ENCODE data around the gene GOLIM4. TPM values are rescaled to one million over a fixed set of nuclear protein-coding genes. Genes with fewer than 3 reads are reported as not detected.
A peak's percentile ranks its signal among the peaks of the same experiment; 100 is the strongest.

GOLIM4 gene
- total RNA-seq, 1 donor from 2014 or later, result 26.1 TPM

DNA sequence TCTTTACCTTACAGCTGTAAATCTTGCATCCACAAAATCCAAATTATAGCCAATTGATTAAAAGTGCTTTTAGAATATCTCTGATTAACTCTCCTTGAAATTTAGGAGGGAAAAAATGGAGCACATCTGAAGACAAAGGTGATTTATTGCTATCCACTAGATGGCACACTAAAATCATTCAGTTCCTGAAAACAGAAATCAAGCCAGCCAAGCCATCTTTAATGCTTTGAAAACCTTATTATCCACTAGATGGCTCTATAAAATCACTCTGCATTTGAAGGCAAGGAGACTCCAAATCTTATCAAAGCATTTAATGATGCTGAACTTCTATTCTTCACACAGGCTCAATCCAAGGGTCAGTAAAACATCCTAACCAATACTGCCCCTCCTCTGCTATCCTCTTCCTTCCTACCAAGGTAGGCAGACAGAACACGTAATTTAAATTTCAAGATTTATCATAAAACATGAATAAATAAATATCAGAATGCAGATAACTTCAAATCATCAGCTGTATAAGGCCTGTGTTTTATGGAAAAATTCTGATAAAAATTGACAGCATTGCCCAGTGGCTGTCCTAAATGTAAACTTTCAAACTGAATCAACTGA lies 48.4 kb downstream of the GOLIM4 start:
- DNase-seq (ENCODE audit: low read depth), result peak; percentile 86
- no peak for FAIRE-seq

DNA sequence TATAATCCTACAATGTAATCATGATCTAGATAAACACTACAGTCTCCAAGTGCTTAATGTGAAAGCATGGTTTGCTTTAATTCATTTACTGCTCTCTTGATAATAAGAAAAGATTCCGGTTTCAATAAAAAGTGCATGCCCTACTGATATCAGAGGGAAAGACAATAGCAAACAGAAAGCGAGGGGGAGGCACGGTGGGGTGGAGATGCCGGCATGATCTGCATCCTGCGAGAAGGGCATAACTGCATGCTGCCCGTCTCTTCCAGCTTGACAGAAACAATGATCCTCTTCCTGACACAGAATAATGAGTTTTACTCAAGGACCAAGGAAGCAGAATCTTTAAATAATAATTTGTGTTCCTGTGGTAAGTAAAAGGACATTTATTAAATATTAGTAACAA lies 51.7 kb downstream of the GOLIM4 start:
- H3K4me3 ChIP-seq (ENCODE audit: low read depth, low read length), result no peak overlapping the region
- TF ChIP-seq, protein P1, sequence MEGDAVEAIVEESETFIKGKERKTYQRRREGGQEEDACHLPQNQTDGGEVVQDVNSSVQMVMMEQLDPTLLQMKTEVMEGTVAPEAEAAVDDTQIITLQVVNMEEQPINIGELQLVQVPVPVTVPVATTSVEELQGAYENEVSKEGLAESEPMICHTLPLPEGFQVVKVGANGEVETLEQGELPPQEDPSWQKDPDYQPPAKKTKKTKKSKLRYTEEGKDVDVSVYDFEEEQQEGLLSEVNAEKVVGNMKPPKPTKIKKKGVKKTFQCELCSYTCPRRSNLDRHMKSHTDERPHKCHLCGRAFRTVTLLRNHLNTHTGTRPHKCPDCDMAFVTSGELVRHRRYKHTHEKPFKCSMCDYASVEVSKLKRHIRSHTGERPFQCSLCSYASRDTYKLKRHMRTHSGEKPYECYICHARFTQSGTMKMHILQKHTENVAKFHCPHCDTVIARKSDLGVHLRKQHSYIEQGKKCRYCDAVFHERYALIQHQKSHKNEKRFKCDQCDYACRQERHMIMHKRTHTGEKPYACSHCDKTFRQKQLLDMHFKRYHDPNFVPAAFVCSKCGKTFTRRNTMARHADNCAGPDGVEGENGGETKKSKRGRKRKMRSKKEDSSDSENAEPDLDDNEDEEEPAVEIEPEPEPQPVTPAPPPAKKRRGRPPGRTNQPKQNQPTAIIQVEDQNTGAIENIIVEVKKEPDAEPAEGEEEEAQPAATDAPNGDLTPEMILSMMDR (IDR thresholded peaks at IDR 0.05; ENCODE audit: insufficient read depth, low read length, severe bottlenecking), result no peak
- peaks cover 3% of the 10 kb centered on the region for H3K36me3 ChIP-seq (ENCODE audit: control insufficient read depth, insufficient read depth, low read length)
- H3K27me3 ChIP-seq (ENCODE audit: control insufficient read depth, insufficient read depth, low read length), result no peaks in the 10 kb centered on the region
- no peak for DNase-seq (ENCODE audit: low read depth)
- FAIRE-seq, result no peak

More for the DNA sequence above, 48.4 kb downstream of the GOLIM4 start:
- H3K36me3 ChIP-seq (ENCODE audit: control insufficient read depth, insufficient read depth, low read length), result peaks cover 3% of the 10 kb centered on the region
- TF ChIP-seq, protein P1 (IDR thresholded peaks at IDR 0.05; ENCODE audit: insufficient read depth, low read length, severe bottlenecking), result peak; percentile 66
- H3K27me3 ChIP-seq (ENCODE audit: control insufficient read depth, insufficient read depth, low read length), result no peaks in the 10 kb centered on the region
- H3K4me3 ChIP-seq (ENCODE audit: low read depth, low read length), result no peak overlapping the region

DNA sequence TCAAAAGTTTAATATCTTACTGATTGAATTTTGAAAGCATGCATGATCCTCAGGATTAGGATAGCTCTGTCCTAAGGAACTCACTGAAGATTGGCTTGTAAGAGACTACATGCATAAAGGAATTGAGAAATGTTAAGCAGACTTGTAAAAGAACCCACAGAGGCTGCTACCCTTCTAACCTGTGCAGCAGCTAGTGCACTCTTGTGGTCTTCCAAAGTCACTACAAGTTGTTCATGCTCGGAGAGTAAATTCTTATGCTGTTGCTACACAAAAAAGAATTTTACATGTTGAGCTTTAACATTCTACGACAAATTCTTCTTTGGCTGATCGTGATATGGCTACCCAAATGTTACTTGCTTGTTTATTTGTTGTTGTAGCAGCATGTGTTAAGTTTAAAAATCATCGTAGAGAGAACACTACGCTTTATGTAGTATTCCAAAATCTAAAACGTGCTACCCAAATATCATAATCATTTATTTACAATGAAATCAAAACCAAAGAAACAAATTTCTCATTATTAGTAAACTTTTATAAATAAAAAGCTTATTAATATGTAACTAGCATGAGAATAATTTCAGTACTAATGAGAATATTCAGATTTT lies 55.0 kb downstream of the GOLIM4 start:
- no peak overlapping the region for H3K4me3 ChIP-seq (ENCODE audit: low read depth, low read length)

DNA sequence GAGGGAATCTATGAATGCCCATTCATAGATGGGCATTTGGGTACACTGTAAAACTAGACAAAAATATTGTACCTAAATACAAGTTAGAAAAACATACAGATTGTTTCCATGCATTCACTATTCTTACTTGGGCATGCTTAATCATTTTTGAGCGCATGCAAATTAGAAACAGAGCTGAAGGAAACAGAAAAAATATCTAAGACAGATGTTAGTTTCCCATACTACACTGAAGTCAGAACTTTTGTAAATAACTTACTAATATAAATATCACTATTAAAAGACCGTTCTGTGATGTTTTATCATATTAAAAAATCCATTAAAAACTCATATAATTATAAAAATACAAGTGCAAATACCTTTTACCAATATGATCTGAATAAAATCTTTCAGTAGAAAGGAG lies 58.7 kb downstream of the GOLIM4 start:
- FAIRE-seq (no peak), DNase-seq (ENCODE audit: low read depth) (no peak)
- Histone ChIP-seq H3K27me3 (ENCODE audit: control insufficient read depth, insufficient read depth, low read length) (no peaks in the 10 kb centered on the region), H3K36me3 (ENCODE audit: control insufficient read depth, insufficient read depth, low read length) (peaks cover 10% of the 10 kb centered on the region), H3K4me3 (ENCODE audit: low read depth, low read length) (no peak overlapping the region)
- TF ChIP-seq, protein P1 (IDR thresholded peaks at IDR 0.05; ENCODE audit: insufficient read depth, low read length, severe bottlenecking), result no peak

More for the DNA sequence above, 55.0 kb downstream of the GOLIM4 start:
- TF ChIP-seq, protein P1 (IDR thresholded peaks at IDR 0.05; ENCODE audit: insufficient read depth, low read length, severe bottlenecking), result peak; percentile 77
- no peaks in the 10 kb centered on the region for H3K27me3 ChIP-seq (ENCODE audit: control insufficient read depth, insufficient read depth, low read length)
- no peak for FAIRE-seq
- peak; percentile 59 for DNase-seq (ENCODE audit: low read depth)
- peaks cover 10% of the 10 kb centered on the region for H3K36me3 ChIP-seq (ENCODE audit: control insufficient read depth, insufficient read depth, low read length)

DNA sequence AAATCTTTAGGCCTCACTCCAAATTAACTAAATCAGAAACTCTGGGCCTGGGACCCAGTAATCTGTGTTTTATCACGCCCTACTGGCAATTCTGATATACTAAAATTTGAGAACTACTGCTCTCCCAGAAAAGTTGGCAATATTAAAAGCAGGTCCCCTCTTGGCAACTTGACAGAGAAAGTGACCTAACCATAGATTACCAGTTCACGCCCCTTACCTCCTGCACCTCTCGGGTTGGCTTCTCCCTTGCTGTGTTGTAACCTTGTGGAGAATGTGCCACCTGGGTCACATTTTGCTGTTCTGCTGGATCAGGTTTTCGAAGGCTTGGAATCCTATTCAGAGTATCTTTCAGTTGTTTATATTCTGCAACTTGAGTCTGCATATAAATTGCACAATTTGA lies 59.1 kb downstream of the GOLIM4 start:
- Histone ChIP-seq H3K4me3 (ENCODE audit: low read depth, low read length) (no peak overlapping the region), H3K36me3 (ENCODE audit: control insufficient read depth, insufficient read depth, low read length) (peaks cover 10% of the 10 kb centered on the region), H3K27me3 (ENCODE audit: control insufficient read depth, insufficient read depth, low read length) (no peaks in the 10 kb centered on the region)
- TF ChIP-seq, protein P1 (IDR thresholded peaks at IDR 0.05; ENCODE audit: insufficient read depth, low read length, severe bottlenecking), result no peak
- FAIRE-seq (no peak), DNase-seq (ENCODE audit: low read depth) (no peak)
